GF-D8 (cell line): ENCODE results near the gene TXNIP.

Experiments used
- DNase-seq: peaks from one replicate; lab custom pipeline; 2025; lab: John Stamatoyannopoulos, UW

The TXNIP gene

DNA sequence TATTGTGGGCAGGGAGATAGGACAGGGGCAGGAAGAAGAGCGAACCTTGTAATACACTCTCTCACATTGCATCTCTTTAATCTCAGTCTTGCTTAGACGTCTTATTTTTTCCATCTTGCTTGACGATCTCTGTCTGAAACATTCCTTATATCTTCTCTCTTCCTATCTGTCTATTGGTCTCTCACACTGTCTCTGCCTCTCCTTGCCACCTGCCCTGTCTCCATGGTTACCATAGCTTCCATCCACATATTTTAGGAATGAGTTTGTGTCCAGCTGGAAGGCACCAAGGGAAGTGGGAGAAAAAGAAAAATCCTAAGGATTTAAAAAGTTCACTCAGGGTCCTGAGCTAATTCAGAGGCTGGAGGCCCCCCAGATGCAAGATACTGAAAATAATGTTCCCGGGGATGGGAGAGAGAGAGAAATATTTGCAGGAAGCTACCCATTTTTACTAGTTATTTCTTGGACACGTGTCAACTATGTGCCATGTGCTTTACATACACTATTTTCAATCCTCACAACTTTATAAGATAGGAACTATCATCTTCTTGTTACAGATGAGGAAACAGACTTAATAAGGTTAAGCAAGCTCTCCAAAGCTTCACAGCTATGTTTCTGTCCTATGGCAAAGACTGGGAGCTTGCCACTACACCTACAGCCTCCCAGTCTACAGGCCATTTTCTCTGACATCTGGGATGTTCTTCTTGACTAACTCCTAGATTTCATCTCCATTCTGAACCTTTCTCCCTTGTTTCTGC is 32.9 kb downstream of the TXNIP start:
- DNase-seq, result no peak

DNA sequence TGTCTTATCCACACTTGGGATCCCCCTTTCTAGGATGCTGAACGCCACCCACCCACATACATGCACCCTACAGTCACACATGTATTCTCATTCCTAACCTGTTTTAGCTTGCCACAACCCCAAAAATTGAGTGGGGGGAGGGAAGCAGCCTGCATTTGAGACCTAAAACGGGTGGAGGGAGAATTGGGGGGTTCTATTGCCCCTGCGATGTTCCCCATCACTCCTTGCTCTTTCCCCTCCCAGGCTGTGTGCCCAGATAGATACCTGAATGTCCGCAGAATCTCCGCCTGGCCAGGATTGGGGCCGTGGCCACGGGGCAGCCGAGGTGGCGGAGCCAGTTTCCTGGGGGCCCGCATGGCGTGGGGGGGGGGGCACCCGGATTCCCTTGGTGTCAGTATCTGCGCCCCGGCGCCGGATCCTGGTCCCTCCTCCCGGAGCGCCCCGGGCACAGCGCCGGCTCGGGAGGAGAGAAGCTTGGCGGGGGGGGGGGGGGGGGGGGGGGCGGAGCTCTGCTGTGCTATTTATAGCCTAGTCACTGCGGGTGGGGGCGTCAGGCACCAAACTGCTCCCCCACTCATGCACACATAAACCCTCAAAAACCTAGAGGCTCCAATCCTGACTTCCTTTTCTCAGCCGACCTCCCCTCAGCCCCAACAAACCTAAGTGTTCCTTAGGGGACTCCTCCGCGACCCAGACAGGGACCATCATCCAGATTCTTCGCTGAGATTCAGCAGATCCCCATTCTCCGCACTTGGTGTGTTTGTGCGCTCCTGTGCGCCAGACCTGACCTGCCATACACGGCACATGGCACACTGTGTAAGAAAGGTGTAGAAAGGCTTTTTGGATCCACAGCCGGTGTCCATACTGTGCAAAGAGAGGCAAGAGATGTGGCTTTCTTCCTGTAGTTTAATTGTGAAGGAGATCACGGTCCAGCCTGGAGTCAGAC is 33.9 kb downstream of the TXNIP start:
- no peak for DNase-seq

DNA sequence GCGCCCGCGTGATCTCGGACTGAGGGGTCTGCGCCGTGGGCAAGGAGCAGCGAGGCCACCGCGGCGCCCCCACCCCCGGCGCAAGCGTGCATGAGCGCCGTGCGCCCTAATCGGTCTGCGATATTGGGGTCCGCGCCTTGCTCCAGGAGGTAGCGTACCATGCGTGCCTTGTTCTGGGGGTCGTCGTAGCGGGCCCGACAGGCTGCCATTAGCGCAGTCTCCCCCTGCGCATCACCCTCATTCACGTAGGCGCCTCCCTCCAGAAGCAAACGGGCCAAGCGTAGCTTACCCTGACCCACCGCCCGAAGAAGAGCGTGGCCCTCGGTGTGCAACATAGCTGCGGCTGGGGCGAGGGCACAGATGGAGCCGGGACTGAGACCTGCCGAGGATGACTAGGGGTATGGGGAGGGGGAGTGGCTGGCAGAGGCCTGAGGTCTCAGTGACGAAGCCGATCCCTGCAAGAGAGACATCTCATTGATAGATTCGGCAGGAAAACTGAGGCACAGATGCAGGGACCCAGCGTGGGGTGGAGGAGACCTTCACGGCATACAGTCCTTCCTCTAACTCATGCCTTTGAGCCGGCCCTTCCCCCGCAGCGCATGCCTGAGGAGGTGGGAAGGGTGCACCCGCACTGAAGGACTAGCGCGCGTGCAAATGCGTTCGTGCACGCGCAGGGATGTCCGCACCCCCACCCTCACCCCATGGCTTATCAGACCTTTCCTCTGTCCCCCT is 34.8 kb downstream of the TXNIP start:
- no peak for DNase-seq

DNA sequence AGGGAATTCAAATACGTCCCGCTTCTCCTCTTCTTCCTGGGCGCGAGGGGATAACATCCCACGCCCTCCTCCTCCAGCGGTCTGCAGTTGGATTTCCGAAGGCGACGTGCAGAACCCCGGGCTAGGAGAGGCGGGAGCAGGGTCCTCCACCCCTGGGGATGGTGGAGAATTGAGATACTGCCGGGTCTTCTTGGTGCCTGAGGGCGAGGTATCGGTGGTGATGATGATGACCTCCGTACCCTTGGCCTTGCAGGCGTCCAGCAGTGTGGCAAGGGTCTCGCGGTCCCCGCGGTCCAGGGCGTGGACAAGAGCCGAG is 35.3 kb downstream of the TXNIP start:
- DNase-seq, result no peak

DNA sequence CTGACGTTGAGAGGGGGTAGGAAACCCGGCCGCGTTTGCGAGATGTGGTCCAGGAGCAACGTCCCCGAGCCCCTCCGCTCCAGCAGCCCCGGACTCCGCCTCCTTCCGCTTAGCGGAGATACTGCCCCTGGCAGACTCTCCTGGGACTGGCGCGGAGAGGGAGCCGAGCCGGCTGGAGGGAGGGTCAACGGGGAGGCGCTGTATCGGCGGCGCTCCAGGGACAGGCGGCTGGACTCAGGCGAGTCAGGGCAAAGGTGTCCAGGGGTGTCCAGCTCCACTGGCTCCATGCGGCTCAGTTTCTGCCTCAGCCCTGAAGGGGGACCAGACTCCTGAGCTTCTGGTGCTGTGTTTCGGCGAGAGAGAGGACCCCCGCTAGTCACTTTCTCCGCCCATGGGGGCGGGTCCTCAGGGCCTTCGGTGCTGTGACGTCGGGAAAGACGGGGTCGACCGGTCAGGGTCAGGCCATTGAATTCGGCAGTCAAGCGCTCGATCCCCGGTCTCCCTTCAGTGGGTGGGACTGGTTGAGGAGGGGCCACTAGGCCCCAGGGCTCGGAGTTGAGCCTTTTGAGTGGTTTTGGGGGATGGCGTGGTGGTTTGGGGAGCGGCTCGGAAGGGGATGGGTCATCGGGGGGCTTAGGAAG is 35.8 kb downstream of the TXNIP start:
- no peak for DNase-seq

DNA sequence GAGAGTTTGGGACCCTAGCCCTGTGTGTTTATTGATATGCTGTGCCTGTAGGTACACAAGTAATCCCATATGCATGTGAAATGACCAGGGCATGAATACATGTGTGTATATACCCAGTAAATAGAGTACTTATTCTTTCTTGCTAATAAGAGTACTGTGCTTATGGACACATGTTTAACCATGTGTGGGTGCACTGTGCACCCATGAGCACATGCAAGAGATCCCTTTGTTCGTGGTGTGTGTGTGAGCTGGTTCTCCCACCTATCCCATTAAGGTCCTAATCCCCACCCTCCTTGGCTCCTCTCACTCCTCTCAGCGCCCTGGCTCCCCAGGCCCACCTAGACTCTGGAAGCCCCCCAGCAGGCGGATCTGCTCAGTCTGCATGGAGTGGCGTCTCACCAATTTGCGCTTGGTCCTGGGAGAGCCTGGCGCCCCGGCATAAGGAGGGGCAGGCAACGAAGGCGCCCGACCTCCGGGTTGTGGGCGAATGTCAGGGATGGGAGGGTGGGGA is 36.4 kb downstream of the TXNIP start:
- no peak for DNase-seq

DNA sequence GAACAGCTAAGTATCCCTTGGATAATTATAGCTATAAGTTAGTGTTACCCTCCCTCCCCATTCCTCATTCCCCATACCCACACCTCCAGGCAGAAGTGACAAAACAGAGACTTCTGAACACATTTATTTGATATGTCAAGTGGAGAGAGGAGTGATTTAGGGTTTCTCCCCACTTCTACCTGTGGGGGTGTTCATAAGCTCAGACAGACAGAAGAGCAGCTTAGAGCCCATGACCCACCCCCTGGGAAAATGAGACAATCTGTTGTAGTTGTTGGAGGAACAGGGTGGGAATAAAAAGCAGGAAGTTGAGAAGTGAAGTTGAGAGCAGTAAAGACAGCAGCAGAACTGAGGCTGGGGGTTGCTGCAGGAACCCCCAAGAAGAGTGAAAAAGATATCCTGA is 37.0 kb downstream of the TXNIP start:
- DNase-seq, result no peak

DNA sequence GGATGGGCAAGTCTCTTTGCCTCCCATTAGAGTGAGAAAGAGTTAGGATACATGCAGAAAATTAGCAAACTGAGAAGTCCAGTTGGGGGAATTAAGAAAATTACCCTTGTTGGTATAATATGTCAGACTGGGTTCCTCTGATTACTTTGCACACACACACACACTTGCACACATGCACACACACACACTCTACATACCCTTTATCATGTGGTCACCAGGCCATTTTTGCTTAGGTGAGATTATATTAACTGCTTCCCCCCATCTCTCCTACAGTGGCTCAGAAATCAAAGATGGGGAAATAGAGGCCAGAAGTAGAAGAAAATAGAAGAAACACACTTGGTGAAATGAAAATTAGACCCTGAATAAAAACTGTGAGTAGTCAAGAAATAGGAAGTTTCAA is 37.6 kb downstream of the TXNIP start:
- no peak for DNase-seq

DNA sequence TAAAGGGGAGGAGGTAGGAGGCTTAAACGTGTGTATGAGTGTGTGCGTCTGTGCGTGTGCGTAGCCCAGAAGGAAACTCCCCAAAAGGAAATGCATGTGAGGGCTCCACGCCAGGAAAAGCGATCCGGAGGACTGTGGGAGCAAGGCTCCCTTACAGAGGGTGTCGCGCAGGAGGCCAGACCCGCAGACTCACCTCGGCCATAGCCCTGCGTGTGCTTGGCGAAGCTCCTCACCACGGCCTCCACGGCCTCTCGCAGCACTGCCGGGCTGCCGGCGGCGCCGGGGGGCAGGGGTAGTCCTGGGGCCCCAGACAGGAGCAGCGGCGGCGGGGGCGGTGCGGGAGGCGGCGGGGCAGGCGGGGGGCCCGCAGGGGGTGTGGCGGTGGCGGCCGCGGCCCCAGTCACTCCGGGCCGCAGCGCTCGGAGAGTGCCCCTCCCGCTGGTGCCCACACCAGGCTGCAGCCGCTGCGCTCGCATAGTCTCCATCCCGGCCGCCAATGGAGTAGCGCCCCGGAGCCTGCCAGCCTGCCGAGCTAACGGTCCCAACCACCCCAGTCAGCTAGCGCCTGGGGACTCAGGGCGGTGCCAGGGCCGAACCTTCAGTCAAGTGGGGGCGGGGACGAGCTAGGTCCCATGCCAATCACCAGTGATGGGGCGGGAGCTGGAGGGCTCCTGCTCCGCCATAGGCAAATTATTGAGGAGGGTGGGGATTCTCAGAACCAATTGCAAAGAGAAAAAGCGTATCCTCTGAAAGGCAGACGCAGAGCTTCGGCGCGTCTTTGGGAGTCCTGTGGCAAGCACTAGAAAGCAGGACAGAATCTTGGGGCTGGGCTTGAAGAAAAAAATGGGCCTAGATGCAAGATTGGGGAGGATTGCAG is 38.7 kb downstream of the TXNIP start, which contains the start of gene LIX1L:
Gene LIX1L, minus strand, starts transcription at position 575 of the 877 bp plus-strand sequence. Its CDS starts 90 bp downstream, at position 485.
- DNase-seq, result peak; percentile 92

DNA sequence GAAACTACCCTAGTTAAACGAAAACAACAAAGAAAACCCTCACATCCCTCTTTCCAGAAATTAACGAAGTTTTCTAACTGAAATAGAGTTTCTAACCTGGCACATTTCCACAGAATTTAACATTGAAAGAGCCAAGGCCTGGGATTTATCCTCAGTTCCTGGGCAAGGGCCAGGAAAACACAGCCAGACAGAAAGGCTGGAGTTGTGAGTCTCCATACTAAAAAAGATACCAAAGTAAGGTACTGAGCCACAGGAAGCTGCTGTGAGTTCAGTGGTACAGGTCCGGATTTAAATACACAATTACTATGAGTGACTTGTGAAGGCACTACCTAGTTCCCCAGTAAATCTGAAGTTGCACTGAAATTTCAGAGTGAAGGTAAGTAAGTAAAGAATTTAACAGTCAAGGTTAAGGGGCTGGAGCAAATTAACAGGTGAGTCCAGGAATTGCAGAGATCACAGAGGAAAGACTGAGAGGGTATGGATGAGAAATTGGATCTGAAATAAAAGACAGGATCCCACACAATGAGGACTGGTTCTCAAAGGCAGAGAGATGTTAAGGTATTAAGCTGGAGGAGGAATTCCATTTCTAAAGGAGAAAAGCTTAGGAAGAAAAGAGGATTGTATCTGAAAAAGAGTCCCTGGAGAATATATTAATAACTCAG is 39.5 kb downstream of the TXNIP start:
- DNase-seq, result no peak

DNA sequence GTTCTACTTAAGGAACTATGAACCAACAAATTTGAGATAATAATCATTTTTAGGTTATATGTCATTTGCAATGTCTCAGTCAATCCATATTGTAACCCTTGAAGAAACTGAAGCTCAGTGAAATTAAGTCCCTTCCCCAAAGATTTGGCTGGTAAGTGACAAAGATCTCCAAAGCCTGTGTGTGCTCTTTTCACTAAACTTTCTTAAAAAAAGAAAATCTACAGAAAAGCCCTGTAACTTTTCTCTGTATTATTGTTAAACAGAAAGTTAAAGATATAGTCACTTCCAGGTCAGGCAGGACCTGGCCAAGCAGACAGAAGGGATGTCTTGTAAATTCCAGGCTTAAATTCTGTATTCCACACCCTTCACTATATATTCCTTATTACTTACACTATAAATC is 40.0 kb downstream of the TXNIP start:
- DNase-seq, result no peak

DNA sequence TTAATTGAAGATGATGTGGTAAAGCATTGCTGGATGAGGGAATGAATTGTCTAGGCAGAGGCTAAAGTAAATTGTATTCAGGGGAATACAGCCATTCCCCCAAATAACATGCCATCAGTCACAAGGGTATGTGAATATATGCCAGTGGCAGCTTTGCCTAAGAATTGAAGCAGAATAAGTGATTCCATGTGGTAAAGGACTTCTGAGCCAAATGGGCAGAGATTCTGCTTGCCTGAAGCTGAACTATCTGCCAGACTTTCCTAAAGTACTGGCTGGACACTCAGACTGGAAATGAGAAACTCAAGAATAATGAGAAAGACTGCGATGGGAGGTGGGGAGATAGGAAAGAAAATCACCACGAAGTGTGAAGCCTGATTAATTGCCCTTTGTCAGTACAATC is 40.9 kb downstream of the TXNIP start:
- DNase-seq, result no peak

DNA sequence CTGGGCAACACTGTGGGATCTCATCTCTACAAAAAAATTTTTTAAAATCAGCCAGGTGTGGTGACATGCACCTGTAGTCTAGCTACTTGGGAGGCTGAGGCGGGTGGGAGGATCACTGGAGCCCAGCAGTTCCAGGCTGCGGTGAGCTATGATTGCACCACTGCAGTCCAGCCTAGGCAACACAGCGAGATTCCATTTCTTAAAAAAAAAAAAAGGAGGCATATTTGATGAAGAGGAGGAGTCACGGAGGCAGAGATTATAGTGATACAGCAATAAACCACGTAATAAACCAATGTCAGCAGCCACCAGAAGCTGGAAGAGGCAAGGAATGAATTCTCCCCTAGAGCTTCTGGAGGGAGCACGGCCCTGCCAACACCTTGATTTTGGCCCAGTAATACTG is 42.5 kb downstream of the TXNIP start:
- no peak for DNase-seq

DNA sequence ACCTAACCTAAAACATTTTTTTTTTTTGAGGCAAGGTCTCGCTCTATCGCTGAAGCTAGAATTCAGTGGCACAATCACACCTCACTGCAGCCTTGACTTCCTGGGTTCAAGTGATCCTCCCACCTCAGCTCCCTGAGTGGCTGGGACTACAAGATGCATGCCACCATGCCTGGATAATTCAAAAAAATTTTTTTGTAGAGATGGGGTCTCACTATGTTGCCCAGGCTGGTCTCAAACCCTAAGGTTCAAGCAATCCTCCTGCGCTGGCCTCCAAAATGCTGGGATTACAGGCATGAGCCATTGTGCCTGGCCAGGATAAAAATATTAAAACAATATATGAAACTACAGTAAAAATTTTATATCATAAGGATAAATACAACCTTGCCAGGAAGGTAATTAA is 43.5 kb downstream of the TXNIP start:
- DNase-seq, result no peak

DNA sequence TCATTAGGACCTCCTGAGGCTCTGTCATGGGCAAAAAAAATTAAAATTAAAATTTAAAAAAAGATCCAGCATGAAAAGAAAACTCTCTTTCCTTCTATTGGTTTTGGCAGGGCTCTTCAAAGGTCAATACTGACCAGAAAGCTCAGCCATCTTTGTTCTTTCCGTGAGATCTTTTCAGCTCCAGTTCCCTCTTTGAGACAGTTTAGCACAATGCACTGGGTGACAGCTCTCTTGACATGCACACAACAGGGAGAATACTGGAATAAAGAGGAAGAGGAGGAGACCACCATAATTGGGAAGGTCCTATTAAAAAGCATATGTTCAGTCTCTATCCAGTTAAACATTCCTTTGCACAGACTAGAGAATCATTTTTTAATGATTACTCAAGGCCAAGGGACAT is 44.9 kb downstream of the TXNIP start:
- no peak for DNase-seq

DNA sequence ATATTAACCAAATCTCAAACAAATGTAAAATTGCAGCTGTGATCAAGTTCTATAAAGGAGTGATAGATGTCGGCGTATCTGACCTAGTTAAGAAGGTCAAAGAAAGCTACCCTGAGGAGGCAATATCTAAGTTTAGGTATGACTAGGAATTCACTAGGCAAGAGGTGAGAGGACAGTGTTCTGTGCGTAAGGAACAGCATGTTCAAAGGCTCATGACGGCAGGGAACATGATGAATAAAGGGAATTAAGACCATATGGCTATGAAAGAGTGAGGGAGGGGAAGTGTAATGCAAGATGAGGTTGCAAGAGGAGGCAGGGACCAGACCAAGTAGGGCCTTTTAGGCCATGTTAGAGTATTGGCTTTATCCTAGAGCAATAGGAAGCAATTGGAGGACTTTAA is 47.2 kb downstream of the TXNIP start:
- no peak for DNase-seq

DNA sequence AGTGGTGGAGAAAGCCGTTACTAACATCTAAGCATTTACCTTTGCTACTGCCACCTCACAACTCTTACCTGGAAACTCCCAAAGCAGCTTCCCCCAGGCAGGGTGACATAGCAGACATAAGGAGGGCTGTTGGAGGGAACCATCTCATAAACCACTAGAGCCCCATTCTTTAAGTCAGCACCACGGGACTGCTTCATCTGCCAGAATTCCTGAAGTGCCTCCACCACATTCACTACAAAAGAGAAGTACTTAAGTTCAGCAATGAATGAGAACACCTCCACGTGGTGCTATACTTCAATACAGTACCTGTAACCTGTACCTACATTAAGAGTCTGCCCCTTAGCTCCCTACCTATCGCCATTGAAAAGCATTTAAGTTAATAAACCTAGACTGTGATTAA is 48.8 kb downstream of the TXNIP start:
- DNase-seq, result no peak

DNA sequence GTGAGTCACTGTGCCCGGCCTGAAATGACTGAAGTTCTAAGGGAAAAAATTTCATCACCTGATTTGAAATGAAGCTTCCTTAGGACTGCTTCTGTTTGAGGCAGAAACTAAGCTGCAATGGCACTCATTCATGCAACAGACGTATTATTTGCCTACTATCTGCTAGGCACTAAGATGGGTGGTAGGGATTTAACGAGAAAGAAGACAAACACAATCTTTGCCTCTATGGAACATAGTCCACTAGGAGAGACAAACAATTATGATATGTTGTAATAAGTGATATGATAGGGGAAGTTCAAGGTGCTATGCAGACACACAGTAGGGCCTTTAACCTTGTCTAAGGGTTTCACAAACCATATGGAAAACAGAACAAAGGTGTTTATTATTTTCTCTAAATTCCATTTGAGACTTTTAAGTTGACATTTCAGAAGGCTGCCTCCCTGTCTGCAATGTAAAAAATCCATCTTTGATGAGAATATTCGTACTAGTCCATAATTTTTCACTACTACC is 49.8 kb downstream of the TXNIP start:
- no peak for DNase-seq

DNA sequence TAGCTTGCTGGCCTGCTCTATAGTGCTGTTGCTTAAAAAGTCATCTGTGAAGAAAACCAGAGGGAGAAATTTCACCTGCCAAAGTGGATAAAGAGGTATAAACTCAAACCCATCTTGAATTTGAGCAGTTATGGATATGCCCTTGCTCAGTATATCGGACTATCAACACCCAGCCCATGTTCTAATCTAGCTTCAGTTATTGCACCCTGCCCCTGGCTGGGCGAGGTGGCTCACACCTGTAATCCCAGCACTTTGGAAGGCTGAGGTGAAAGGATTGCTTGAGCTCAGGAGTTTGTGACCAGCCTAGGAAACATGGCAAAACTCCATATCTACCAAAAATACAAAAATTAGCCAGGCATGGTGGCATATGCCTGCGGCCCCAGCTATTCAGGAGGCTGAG is 51.8 kb downstream of the TXNIP start:
- DNase-seq, result no peak

DNA sequence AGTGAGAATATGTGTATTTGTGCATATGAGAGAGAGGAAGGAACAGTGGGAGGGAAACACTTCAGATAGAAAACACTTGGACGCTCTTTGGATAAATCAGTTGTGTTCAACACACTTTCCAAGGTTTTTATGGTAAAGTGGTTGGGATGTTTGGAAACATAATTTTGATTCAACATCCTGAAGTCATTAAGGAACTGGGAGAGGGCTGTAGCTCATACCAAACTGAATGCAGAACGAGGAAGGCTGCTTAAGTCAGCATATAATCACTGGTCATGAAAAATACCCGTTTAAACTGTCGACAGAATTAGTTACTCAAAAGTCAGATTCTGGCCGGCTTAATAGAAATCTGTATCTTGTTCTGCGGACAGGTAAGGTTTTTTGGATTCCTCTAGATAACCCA is 53.5 kb downstream of the TXNIP start:
- DNase-seq, result no peak
